Endothelial cell of umbilical vein (primary cell): ENCODE data around the gene LMAN1L. TPM values are rescaled to one million over a fixed set of nuclear protein-coding genes. Genes with fewer than 3 reads are reported as not detected.

Experiments used
- BruUV-seq: library from RNA; stranded (reverse); fragments of 400-500 nt; replicated peaks from 2 replicates; lab custom pipeline; 2021; lab: Mats Ljungman, UMichigan
- CTCF ChIA-PET: fragments of 300-600, 350-600 bp; sonication (Branson Sonifier 250); formaldehyde crosslinking; loops from one replicate; lab custom pipeline; 2021; ENCODE audit warnings: antibody characterized with exemption, inconsistent platforms; lab: Charles Lee
- POLR2A ChIA-PET: fragments of 300-600, 350-600 bp; sonication (Branson Sonifier 250); formaldehyde crosslinking; loops from one replicate; lab custom pipeline; 2021; ENCODE audit warnings: antibody characterized with exemption, inconsistent platforms; lab: Charles Lee
- DNase-seq: peaks from one replicate; pipeline ENCODE4 v3.0.0-alpha.2; 2011; ENCODE audit warnings: low read depth, low spot score
- FAIRE-seq: peaks from 2 replicates; lab custom pipeline; 2011; peaks lifted over from hg19 to GRCh38; lab: Jason Lieb, UNC
- H2AFZ ChIP-seq: 2 replicates; pipeline ENCODE4 v1.6.0; 2012; ENCODE audit warnings: low read depth, low read length, control low read depth, inconsistent platforms
- H3K27ac ChIP-seq: 2 replicates; pipeline ENCODE4 v1.5.1; 2011; ENCODE audit warnings: low read depth, mild to moderate bottlenecking, control low read depth, low read length, moderate library complexity; ENCODE audit not compliant: insufficient read depth
- H3K27me3 ChIP-seq, 2 experiments: 2 replicates each; pipeline versions ENCODE4 v1.6.0 to v1.6.1; 2011; ENCODE audit warnings: low read length in 2 of 2, mixed read lengths in 1 of 2; ENCODE audit not compliant: control insufficient read depth in 2 of 2, insufficient read depth in 2 of 2
- H3K36me3 ChIP-seq, 2 experiments: 2 replicates in 1 of 2; 3 replicates in 1 of 2; pipeline ENCODE4 v1.5.1; 2011; ENCODE audit warnings: low read length in 2 of 2, mild to moderate bottlenecking in 1 of 2, moderate library complexity in 1 of 2; ENCODE audit not compliant: control insufficient read depth in 2 of 2, insufficient read depth in 2 of 2; ENCODE audit errors: extremely low read depth in 1 of 2
- H3K4me1 ChIP-seq: 3 replicates; pipeline ENCODE4 v1.5.1; 2011; ENCODE audit warnings: mild to moderate bottlenecking, low read length; ENCODE audit not compliant: control insufficient read depth, insufficient read depth; ENCODE audit errors: extremely low read depth
- H3K4me2 ChIP-seq: 2 replicates; pipeline ENCODE4 v1.6.1; 2011; ENCODE audit warnings: low read length, control low read depth, mixed read lengths; ENCODE audit not compliant: insufficient read depth
- H3K4me3 ChIP-seq, 3 experiments: fragments of 200-600 bp in 1 of 3; sonication (generic), shearing (Covaris generic) in 1 of 3; replicated peaks in 1 of 3; 2 replicates each; pipeline ENCODE4 v1.5.1; 2011 to 2016; ENCODE audit warnings: control low read depth in 3 of 3, low read length in 3 of 3, mild to moderate bottlenecking in 2 of 3, inconsistent platforms in 1 of 3, low read depth in 1 of 3, moderate library complexity in 1 of 3; ENCODE audit not compliant: insufficient read depth in 1 of 3
- H3K79me2 ChIP-seq: 2 replicates; pipeline ENCODE4 v1.6.0; 2012; ENCODE audit warnings: low read length, inconsistent platforms; ENCODE audit not compliant: control insufficient read depth, insufficient read depth
- H3K9ac ChIP-seq: replicated peaks from 2 replicates; pipeline ENCODE3; 2011; ENCODE audit warnings: low read length, control low read depth; ENCODE audit not compliant: insufficient read depth; ENCODE audit errors: extremely low read depth
- H3K9me1 ChIP-seq: replicated peaks from 3 replicates; pipeline ENCODE4 v1.6.0; 2011; ENCODE audit warnings: mild to moderate bottlenecking, low read length; ENCODE audit not compliant: control insufficient read depth, insufficient read depth; ENCODE audit errors: extremely low read depth
- H3K9me3 ChIP-seq: replicated peaks from 2 replicates; pipeline ENCODE4 v1.5.1; 2012; ENCODE audit warnings: low read length, inconsistent platforms; ENCODE audit not compliant: control insufficient read depth, insufficient read depth
- H4K20me1 ChIP-seq: replicated peaks from 2 replicates; pipeline ENCODE3; 2011; ENCODE audit warnings: mild to moderate bottlenecking, low read length; ENCODE audit not compliant: control insufficient read depth, insufficient read depth; ENCODE audit errors: extremely low read depth
- EZH2 ChIP-seq: IDR thresholded peaks from 2 replicates; pipeline ENCODE4 v1.6.1; 2012; ENCODE audit warnings: borderline replicate concordance, low read depth, mild to moderate bottlenecking, moderate library complexity, low read length, inconsistent platforms; ENCODE audit not compliant: severe bottlenecking
- FOS ChIP-seq: IDR thresholded peaks from 2 replicates; pipeline ENCODE4 v1.6.1; 2011; ENCODE audit warnings: mild to moderate bottlenecking, low read length, moderate library complexity, borderline replicate concordance; ENCODE audit not compliant: insufficient read depth
- GATA2 ChIP-seq: IDR thresholded peaks from 2 replicates; pipeline ENCODE4 v1.7.0; 2011; ENCODE audit warnings: low read depth, mild to moderate bottlenecking, moderate library complexity, mixed read lengths, low read length; ENCODE audit not compliant: insufficient read length, insufficient read depth
- JUN ChIP-seq: IDR thresholded peaks from 2 replicates; pipeline ENCODE4 v1.6.1; 2011; ENCODE audit warnings: borderline replicate concordance, low read depth; ENCODE audit not compliant: insufficient read length, insufficient read depth
- MYC ChIP-seq: IDR thresholded peaks from one replicate; pipeline ENCODE4 v1.6.1; 2011; ENCODE audit warnings: mild to moderate bottlenecking, low read depth, low read length
- POLR2A ChIP-seq: IDR thresholded peaks from 2 replicates; pipeline ENCODE4 v1.6.1; 2012; ENCODE audit warnings: low read depth, mild to moderate bottlenecking, control low read depth, low read length
- POLR2AphosphoS5 ChIP-seq: IDR thresholded peaks from 2 replicates; pipeline ENCODE4 v1.6.1; 2012; ENCODE audit warnings: low read depth, mild to moderate bottlenecking, control low read depth, low read length, moderate library complexity; ENCODE audit not compliant: insufficient read depth
- dilution Hi-C: fragments of 300-500 bp; cut with MboI; formaldehyde crosslinking; loops from one replicate; pipeline ENCODE4 v1.15.0; 2019; ENCODE audit warnings: low sequenced_read_pairs; ENCODE audit not compliant: extremely low pct_ligation_motif_present
- intact Hi-C: fragments of 100-400 bp; cut with micrococcal nuclease; formaldehyde crosslinking; loops from one replicate; pipeline ENCODE4 v1.10.0; 2022
- polyA plus RNA-seq, 4 experiments: library from polyadenylated mRNA; depleted of rRNA in 3 of 4; stranded (reverse) in 3 of 4; unstranded in 1 of 4; fragments of >200 nt; gene quantifications; 2 replicates each; pipeline versions ENCODE4 v1.2.1 to v1.2.3, GENCODE V29; 2011 to 2012; ENCODE audit warnings: missing spikeins in 1 of 4
- total RNA-seq: library from RNA; stranded (reverse); gene quantifications from 2 replicates; pipeline ENCODE4 v1.2.3, GENCODE V29; 2021
- TF ChIP-seq, protein P1 (sequence below): IDR thresholded peaks from 2 replicates; pipeline ENCODE4 v1.6.1; 2011; ENCODE audit not compliant: insufficient read depth, insufficient read length
- TF ChIP-seq, protein P2 (sequence below), 2 donors: IDR thresholded peaks; 1 replicate in 1 of 2; 2 replicates in 1 of 2; pipeline ENCODE4 v1.5.1; 2011; ENCODE audit warnings: low read length in 2 of 2, mild to moderate bottlenecking in 2 of 2, moderate library complexity in 2 of 2, control low read depth in 1 of 2, inconsistent platforms in 1 of 2, low read depth in 1 of 2; ENCODE audit not compliant: insufficient read depth in 1 of 2; ENCODE audit errors: extremely low read depth in 1 of 2

Gene LMAN1L
- total and polyA plus RNA-seq, 2 donors (not counting 3 experiments of a cell fraction or from before 2014, with no cell fraction given), result not detected

- H2AFZ ChIP-seq, result no peak overlapping the region
- H3K27me3 ChIP-seq, result no peaks in the 10 kb centered on the region
- peaks cover 0 to 5% of the 10 kb centered on the region in 2 experiments for H3K36me3 ChIP-seq
- intact Hi-C loops, result no loop called here
- ChIA-PET CTCF (interaction anchor here (1.5 to 1.7 kb wide), 2 partner anchors 20 to 160 kb away, joined by 3 to 4 read pairs; no protein-coding TSS in a partner anchor), POLR2A (no interaction called here)
- dilution Hi-C loops, result no loop called here
- no peak for DNase-seq
- no peaks in the 10 kb centered on the region for H4K20me1 ChIP-seq
- no peak overlapping the region for H3K9ac ChIP-seq
- no peak overlapping the region for H3K27ac ChIP-seq
- H3K4me2 ChIP-seq, result no peak overlapping the region
- no peaks in the 10 kb centered on the region for H3K9me1 ChIP-seq
- no TSS peak for BruUV-seq
- peaks cover 87% of the 10 kb centered on the region for H3K79me2 ChIP-seq
- H3K4me1 ChIP-seq, result peaks cover 6% of the 10 kb centered on the region
- no peaks in the 10 kb centered on the region for H3K9me3 ChIP-seq
- no peak for FAIRE-seq
- H3K4me3 ChIP-seq, result no peak overlapping the region
- TF ChIP-seq GATA2 (no peak), MYC (no peak), POLR2A (no peak), JUN (no peak), FOS (no peak), POLR2AphosphoS5 (no peak), EZH2 (no peak)
- TF ChIP-seq, protein P1, sequence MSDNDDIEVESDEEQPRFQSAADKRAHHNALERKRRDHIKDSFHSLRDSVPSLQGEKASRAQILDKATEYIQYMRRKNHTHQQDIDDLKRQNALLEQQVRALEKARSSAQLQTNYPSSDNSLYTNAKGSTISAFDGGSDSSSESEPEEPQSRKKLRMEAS, result no peak
- TF ChIP-seq, protein P2, sequence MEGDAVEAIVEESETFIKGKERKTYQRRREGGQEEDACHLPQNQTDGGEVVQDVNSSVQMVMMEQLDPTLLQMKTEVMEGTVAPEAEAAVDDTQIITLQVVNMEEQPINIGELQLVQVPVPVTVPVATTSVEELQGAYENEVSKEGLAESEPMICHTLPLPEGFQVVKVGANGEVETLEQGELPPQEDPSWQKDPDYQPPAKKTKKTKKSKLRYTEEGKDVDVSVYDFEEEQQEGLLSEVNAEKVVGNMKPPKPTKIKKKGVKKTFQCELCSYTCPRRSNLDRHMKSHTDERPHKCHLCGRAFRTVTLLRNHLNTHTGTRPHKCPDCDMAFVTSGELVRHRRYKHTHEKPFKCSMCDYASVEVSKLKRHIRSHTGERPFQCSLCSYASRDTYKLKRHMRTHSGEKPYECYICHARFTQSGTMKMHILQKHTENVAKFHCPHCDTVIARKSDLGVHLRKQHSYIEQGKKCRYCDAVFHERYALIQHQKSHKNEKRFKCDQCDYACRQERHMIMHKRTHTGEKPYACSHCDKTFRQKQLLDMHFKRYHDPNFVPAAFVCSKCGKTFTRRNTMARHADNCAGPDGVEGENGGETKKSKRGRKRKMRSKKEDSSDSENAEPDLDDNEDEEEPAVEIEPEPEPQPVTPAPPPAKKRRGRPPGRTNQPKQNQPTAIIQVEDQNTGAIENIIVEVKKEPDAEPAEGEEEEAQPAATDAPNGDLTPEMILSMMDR (IDR thresholded peaks at IDR 0.05; ENCODE audit: extremely low read depth in 1 of 2, insufficient read depth in 1 of 2, low read depth in 1 of 2, low read length in 2 of 2), result no peak
These were observed 21.6 kb upstream of the LMAN1L start for GRCh38 chr15:74791007-74791406.
